ENCODE measurements around the gene DEDD2. TPM values are rescaled to one million over a fixed set of nuclear protein-coding genes. Genes with fewer than 3 reads are reported as not detected.

Gene DEDD2
- total RNA-seq, 1 experiment from 2014 or later = 32.7 TPM

Other genes starting within 250 kb of the DEDD2 start
- 34.7 TPM for gene ATP1A3, start 223.4 kb downstream of the DEDD2 start, total RNA-seq (2021; ENCODE audit: unreplicated experiment)
- 1.7 TPM for gene GRIK5, start 147.5 kb downstream of the DEDD2 start, total RNA-seq (2021; ENCODE audit: unreplicated experiment)
- gene ZNF574, start 141.5 kb downstream of the DEDD2 start, total RNA-seq (2021; ENCODE audit: unreplicated experiment) = 24.6 TPM
- gene POU2F2, start 85.2 kb downstream of the DEDD2 start, total RNA-seq (2021; ENCODE audit: unreplicated experiment) = 0.89 TPM
- 13.1 TPM for gene ZNF526, start 2.6 kb upstream of the DEDD2 start, total RNA-seq (2021; ENCODE audit: unreplicated experiment)
- 57.2 TPM for gene GSK3A, start 24.9 kb upstream of the DEDD2 start, total RNA-seq (2021; ENCODE audit: unreplicated experiment)
- 96.1 TPM for gene ERF, start 37.5 kb upstream of the DEDD2 start, total RNA-seq (2021; ENCODE audit: unreplicated experiment)
- gene CIC, start 51.6 kb upstream of the DEDD2 start, total RNA-seq (2021; ENCODE audit: unreplicated experiment) = 52.0 TPM
- 0.93 TPM for gene PRR19, start 84.5 kb upstream of the DEDD2 start, total RNA-seq (2021; ENCODE audit: unreplicated experiment)
- 110 TPM for gene PAFAH1B3, start 84.9 kb upstream of the DEDD2 start, total RNA-seq (2021; ENCODE audit: unreplicated experiment)
- 7.2 TPM for gene TMEM145, start 95.6 kb upstream of the DEDD2 start, total RNA-seq (2021; ENCODE audit: unreplicated experiment)
- gene MEGF8, start 108.0 kb upstream of the DEDD2 start, total RNA-seq (2021; ENCODE audit: unreplicated experiment) = 24.0 TPM
- gene CNFN, start 172.6 kb upstream of the DEDD2 start, total RNA-seq (2021; ENCODE audit: unreplicated experiment) = 13.9 TPM
- gene LIPE, start 209.7 kb upstream of the DEDD2 start, total RNA-seq (2021; ENCODE audit: unreplicated experiment) = 11.3 TPM
- 0.32 TPM for gene CXCL17, start 225.3 kb upstream of the DEDD2 start, total RNA-seq (2021; ENCODE audit: unreplicated experiment)